Measurements from ENCODE around the gene MRPL53. TPM values are rescaled to one million over a fixed set of nuclear protein-coding genes. Genes with fewer than 3 reads are reported as not detected.

The MRPL53 gene
- total and polyA plus RNA-seq, 2 experiments from 2014 or later: 7.7 to 65.1 TPM

GRCh38 chr2:74427551-74427950 is 44.9 kb downstream of the MRPL53 start:
- Histone ChIP-seq H3K4me1 (ENCODE audit: insufficient read depth) (no peaks in the 10 kb centered on the region), H3K9me2 (ENCODE audit: insufficient read depth) (no peaks in the 10 kb centered on the region), H2AFZ (no peak overlapping the region), H3K36me3 (ENCODE audit: insufficient read depth) (peaks cover 8% of the 10 kb centered on the region; the same call in 1 of the 2 replicates), H3K4me2 (no peak overlapping the region), H3K27ac (ENCODE audit: low read depth) (no peak overlapping the region), H3K79me2 (replicated peaks; ENCODE audit: insufficient read depth) (no peaks in the 10 kb centered on the region), H3F3A (replicated peaks; ENCODE audit: low read depth) (0 out of 2 replicates have a peak, but pooled peaks cover 10% of the 10 kb centered on the region), H3K27me3 (ENCODE audit: insufficient read depth) (peaks cover 8% of the 10 kb centered on the region), H3K4me3 (no peak overlapping the region), H4K20me1 (replicated peaks; ENCODE audit: insufficient read depth) (peaks cover 5% of the 10 kb centered on the region; the same call in 1 of the 2 replicates)
- Mint-ChIP-seq H3K27me3 (ENCODE audit: insufficient read depth, low read depth, poor library complexity) (peaks cover 22% of the 10 kb centered on the region), H3K36me3 (ENCODE audit: low read depth) (peaks cover 72% of the 10 kb centered on the region), H3K27ac (no peak overlapping the region), H3K9me3 (no peaks in the 10 kb centered on the region), H3K4me1 (peaks cover 7% of the 10 kb centered on the region; the same call in 2 of the 3 replicates), H3K4me3 (no peak overlapping the region)
- ATAC-seq (no peak), DNase-seq (ENCODE audit: low spot score) (no peak)
- TF ChIP-seq POLR2AphosphoS5 (IDR thresholded peaks at IDR 0.05; ENCODE audit: low read depth): no peak
- TF ChIP-seq EZH2phosphoT487 (IDR thresholded peaks at IDR 0.05; ENCODE audit: unreplicated experiment): no peak
- TF ChIP-seq EZH2 (IDR thresholded peaks at IDR 0.05; ENCODE audit: low read depth, unreplicated experiment): no peak
- TF ChIP-seq NANOG (IDR thresholded peaks at IDR 0.05; ENCODE audit: borderline replicate concordance): no peak
- TF ChIP-seq JUNB (IDR thresholded peaks at IDR 0.05; ENCODE audit: unreplicated experiment): no peak
- TF ChIP-seq ZNF114 (CRISPR knock-in tag; IDR thresholded peaks at IDR 0.05): no peak
- TF ChIP-seq STAT1 (IDR thresholded peaks at IDR 0.05; ENCODE audit: unreplicated experiment): no peak
- TF ChIP-seq, protein P1, sequence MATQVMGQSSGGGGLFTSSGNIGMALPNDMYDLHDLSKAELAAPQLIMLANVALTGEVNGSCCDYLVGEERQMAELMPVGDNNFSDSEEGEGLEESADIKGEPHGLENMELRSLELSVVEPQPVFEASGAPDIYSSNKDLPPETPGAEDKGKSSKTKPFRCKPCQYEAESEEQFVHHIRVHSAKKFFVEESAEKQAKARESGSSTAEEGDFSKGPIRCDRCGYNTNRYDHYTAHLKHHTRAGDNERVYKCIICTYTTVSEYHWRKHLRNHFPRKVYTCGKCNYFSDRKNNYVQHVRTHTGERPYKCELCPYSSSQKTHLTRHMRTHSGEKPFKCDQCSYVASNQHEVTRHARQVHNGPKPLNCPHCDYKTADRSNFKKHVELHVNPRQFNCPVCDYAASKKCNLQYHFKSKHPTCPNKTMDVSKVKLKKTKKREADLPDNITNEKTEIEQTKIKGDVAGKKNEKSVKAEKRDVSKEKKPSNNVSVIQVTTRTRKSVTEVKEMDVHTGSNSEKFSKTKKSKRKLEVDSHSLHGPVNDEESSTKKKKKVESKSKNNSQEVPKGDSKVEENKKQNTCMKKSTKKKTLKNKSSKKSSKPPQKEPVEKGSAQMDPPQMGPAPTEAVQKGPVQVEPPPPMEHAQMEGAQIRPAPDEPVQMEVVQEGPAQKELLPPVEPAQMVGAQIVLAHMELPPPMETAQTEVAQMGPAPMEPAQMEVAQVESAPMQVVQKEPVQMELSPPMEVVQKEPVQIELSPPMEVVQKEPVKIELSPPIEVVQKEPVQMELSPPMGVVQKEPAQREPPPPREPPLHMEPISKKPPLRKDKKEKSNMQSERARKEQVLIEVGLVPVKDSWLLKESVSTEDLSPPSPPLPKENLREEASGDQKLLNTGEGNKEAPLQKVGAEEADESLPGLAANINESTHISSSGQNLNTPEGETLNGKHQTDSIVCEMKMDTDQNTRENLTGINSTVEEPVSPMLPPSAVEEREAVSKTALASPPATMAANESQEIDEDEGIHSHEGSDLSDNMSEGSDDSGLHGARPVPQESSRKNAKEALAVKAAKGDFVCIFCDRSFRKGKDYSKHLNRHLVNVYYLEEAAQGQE (IDR thresholded peaks at IDR 0.05; ENCODE audit: unreplicated experiment): no peak
- TF ChIP-seq CREB1 (CRISPR knock-in tag; IDR thresholded peaks at IDR 0.05; ENCODE audit: low read depth): no peak

DNA sequence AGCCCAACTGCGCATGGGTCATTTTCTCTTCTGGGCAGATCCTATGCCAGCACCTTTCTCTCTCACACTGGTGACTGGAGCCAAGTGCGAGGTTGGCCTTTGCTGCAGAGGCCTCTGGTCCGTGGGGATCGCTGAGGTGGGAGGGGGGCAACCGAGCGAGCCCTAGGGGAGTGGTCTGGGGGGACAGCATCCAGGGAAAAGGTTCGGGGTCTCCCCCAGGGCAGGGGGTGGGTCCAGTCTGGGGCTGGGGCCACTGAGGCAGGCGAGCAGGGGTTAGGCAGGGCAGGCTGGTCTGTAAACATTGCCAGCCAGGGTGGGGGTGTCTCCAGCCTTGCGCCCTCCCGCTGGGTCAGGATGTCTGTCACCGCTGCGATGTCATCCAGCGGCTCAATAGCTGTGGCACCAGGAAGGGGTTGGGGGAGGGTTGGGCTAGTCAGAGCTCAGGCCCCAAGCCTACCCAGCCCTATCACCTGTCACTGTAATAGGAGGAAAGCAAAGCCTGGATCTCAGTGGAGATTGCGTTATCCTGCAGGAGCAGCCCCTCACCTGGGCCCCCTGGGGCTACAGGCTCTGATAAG is 46.2 kb downstream of the MRPL53 start:
- peaks cover 32% of the 10 kb centered on the region for H3K27me3 Mint-ChIP-seq (ENCODE audit: insufficient read depth, low read depth, poor library complexity)
- H3K27ac Mint-ChIP-seq: no peak overlapping the region
- Histone ChIP-seq H3K27ac (ENCODE audit: low read depth) (no peak overlapping the region), H3K4me2 (no peak overlapping the region), H3F3A (replicated peaks; ENCODE audit: low read depth) (peaks cover 10% of the 10 kb centered on the region; the same call in 1 of the 2 replicates), H3K4me1 (ENCODE audit: insufficient read depth) (no peaks in the 10 kb centered on the region), H4K20me1 (replicated peaks; ENCODE audit: insufficient read depth) (peaks cover 5% of the 10 kb centered on the region; the same call in 1 of the 2 replicates), H3K79me2 (replicated peaks; ENCODE audit: insufficient read depth) (no peaks in the 10 kb centered on the region), H3K27me3 (ENCODE audit: insufficient read depth) (peaks cover 8% of the 10 kb centered on the region), H2AFZ (no peak overlapping the region), H3K36me3 (ENCODE audit: insufficient read depth) (peaks cover 8% of the 10 kb centered on the region; the same call in 1 of the 2 replicates), H3K4me3 (no peak overlapping the region), H3K9me2 (ENCODE audit: insufficient read depth) (no peaks in the 10 kb centered on the region)
- H3K4me3 Mint-ChIP-seq: no peak overlapping the region
- H3K36me3 Mint-ChIP-seq (ENCODE audit: low read depth): peaks cover 59% of the 10 kb centered on the region
- no peaks in the 10 kb centered on the region for H3K9me3 Mint-ChIP-seq
- H3K4me1 Mint-ChIP-seq: peaks cover 7% of the 10 kb centered on the region; the same call in 2 of the 3 replicates
- no peak for ATAC-seq
- DNase-seq (ENCODE audit: low spot score): no peak
- TF ChIP-seq, protein P2, sequence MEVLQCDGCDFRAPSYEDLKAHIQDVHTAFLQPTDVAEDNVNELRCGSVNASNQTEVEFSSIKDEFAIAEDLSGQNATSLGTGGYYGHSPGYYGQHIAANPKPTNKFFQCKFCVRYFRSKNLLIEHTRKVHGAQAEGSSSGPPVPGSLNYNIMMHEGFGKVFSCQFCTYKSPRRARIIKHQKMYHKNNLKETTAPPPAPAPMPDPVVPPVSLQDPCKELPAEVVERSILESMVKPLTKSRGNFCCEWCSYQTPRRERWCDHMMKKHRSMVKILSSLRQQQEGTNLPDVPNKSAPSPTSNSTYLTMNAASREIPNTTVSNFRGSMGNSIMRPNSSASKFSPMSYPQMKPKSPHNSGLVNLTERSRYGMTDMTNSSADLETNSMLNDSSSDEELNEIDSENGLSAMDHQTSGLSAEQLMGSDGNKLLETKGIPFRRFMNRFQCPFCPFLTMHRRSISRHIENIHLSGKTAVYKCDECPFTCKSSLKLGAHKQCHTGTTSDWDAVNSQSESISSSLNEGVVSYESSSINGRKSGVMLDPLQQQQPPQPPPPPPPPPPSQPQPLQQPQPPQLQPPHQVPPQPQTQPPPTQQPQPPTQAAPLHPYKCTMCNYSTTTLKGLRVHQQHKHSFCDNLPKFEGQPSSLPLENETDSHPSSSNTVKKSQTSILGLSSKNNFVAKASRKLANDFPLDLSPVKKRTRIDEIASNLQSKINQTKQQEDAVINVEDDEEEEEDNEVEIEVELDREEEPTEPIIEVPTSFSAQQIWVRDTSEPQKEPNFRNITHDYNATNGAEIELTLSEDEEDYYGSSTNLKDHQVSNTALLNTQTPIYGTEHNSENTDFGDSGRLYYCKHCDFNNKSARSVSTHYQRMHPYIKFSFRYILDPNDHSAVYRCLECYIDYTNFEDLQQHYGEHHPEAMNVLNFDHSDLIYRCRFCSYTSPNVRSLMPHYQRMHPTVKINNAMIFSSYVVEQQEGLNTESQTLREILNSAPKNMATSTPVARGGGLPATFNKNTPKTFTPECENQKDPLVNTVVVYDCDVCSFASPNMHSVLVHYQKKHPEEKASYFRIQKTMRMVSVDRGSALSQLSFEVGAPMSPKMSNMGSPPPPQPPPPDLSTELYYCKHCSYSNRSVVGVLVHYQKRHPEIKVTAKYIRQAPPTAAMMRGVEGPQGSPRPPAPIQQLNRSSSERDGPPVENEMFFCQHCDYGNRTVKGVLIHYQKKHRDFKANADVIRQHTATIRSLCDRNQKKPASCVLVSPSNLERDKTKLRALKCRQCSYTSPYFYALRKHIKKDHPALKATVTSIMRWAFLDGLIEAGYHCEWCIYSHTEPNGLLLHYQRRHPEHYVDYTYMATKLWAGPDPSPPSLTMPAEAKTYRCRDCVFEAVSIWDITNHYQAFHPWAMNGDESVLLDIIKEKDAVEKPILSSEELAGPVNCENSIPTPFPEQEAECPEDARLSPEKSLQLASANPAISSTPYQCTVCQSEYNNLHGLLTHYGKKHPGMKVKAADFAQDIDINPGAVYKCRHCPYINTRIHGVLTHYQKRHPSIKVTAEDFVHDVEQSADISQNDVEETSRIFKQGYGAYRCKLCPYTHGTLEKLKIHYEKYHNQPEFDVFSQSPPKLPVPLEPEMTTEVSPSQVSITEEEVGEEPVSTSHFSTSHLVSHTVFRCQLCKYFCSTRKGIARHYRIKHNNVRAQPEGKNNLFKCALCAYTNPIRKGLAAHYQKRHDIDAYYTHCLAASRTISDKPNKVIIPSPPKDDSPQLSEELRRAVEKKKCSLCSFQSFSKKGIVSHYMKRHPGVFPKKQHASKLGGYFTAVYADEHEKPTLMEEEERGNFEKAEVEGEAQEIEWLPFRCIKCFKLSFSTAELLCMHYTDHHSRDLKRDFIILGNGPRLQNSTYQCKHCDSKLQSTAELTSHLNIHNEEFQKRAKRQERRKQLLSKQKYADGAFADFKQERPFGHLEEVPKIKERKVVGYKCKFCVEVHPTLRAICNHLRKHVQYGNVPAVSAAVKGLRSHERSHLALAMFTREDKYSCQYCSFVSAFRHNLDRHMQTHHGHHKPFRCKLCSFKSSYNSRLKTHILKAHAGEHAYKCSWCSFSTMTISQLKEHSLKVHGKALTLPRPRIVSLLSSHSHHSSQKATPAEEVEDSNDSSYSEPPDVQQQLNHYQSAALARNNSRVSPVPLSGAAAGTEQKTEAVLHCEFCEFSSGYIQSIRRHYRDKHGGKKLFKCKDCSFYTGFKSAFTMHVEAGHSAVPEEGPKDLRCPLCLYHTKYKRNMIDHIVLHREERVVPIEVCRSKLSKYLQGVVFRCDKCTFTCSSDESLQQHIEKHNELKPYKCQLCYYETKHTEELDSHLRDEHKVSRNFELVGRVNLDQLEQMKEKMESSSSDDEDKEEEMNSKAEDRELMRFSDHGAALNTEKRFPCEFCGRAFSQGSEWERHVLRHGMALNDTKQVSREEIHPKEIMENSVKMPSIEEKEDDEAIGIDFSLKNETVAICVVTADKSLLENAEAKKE (CRISPR knock-in tag; IDR thresholded peaks at IDR 0.05): no peak
- TF ChIP-seq JUNB (IDR thresholded peaks at IDR 0.05; ENCODE audit: unreplicated experiment): no peak
